ENCODE data around the gene SPATA31E1.

GRCh38 chr9:87873607-87874303, 8.9 kb upstream of the SPATA31E1 start:
- TF ChIP-seq NFYB (CRISPR knock-in tag; conservative IDR thresholded peaks at IDR 0.05; ENCODE audit: low read depth) (no peak), GRHL2 (CRISPR knock-in tag; IDR thresholded peaks at IDR 0.05; ENCODE audit: insufficient replicate concordance, severe bottlenecking) (no peak), PRDM15 (CRISPR knock-in tag; IDR thresholded peaks at IDR 0.05) (no peak), PRRX2 (CRISPR knock-in tag; IDR thresholded peaks at IDR 0.05) (no peak), USF2 (CRISPR knock-in tag; IDR thresholded peaks at IDR 0.05) (no peak), NFE2L1 (CRISPR knock-in tag; IDR thresholded peaks at IDR 0.05) (no peak), ERG (CRISPR knock-in tag; IDR thresholded peaks at IDR 0.05) (no peak), ZNF263 (CRISPR knock-in tag; IDR thresholded peaks at IDR 0.05; ENCODE audit: low read depth) (no peak), JAZF1 (CRISPR knock-in tag; IDR thresholded peaks at IDR 0.05) (no peak), SP1 (CRISPR knock-in tag; conservative IDR thresholded peaks at IDR 0.05) (no peak), IRF2 (CRISPR knock-in tag; IDR thresholded peaks at IDR 0.05; ENCODE audit: borderline replicate concordance, low read depth) (no peak)
- TF ChIP-seq, protein P1, sequence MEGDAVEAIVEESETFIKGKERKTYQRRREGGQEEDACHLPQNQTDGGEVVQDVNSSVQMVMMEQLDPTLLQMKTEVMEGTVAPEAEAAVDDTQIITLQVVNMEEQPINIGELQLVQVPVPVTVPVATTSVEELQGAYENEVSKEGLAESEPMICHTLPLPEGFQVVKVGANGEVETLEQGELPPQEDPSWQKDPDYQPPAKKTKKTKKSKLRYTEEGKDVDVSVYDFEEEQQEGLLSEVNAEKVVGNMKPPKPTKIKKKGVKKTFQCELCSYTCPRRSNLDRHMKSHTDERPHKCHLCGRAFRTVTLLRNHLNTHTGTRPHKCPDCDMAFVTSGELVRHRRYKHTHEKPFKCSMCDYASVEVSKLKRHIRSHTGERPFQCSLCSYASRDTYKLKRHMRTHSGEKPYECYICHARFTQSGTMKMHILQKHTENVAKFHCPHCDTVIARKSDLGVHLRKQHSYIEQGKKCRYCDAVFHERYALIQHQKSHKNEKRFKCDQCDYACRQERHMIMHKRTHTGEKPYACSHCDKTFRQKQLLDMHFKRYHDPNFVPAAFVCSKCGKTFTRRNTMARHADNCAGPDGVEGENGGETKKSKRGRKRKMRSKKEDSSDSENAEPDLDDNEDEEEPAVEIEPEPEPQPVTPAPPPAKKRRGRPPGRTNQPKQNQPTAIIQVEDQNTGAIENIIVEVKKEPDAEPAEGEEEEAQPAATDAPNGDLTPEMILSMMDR (IDR thresholded peaks at IDR 0.05), result no peak
- TF ChIP-seq, protein P2, sequence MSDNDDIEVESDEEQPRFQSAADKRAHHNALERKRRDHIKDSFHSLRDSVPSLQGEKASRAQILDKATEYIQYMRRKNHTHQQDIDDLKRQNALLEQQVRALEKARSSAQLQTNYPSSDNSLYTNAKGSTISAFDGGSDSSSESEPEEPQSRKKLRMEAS (CRISPR knock-in tag; IDR thresholded peaks at IDR 0.05), result no peak

Measured in WTC11 (cell line).